Measurements from ENCODE around the gene EXOC8.

- no peak for TF ChIP-seq MAX (IDR thresholded peaks at IDR 0.05)
- no peak for TF ChIP-seq CTCF (IDR thresholded peaks at IDR 0.05 in 2 of 3, conservative IDR thresholded peaks at IDR 0.05 in 1 of 3; ENCODE audit: borderline replicate concordance in 1 of 3, insufficient read depth in 1 of 3, low read depth in 2 of 3, low read length in 2 of 3)
- TF ChIP-seq POLR2AphosphoS5 (IDR thresholded peaks at IDR 0.05; ENCODE audit: low read depth, low read length), result no peak
- TF ChIP-seq JUND (IDR thresholded peaks at IDR 0.05), result no peak
- TF ChIP-seq REST (IDR thresholded peaks at IDR 0.05; ENCODE audit: low read depth), result no peak
- TF ChIP-seq EZH2 (IDR thresholded peaks at IDR 0.05), result no peak
- no peak for TF ChIP-seq TCF7L2 (IDR thresholded peaks at IDR 0.05; ENCODE audit: borderline replicate concordance, extremely low read depth, insufficient read depth, insufficient read length)
Measured at GRCh38 chr1:231301990-231302389, 35.7 kb downstream of the EXOC8 start.

Data from HCT116 (cell line).